Measurements from ENCODE around the gene OR2A5.

DNA sequence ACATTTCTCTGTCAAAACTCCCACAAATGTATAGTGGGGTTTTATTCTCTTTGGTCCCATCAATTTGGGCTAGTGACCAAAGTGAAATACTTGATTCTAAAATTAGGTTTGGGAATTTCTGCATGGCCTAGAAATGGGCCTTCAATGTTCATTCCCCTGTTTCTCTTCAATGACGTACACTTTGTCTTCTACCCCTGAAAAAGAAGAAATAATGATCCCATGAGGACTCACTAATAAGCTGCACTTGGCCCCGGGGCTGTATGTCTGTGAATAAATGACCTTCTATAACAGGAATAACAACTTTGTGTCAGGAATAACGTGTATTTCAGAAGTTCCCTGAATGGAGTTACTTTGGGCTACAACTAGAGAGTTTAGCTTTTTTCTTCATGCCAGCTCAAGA, 28.4 kb upstream of the OR2A5 start:
- TF ChIP-seq CTCF (IDR thresholded peaks at IDR 0.05): no peak
- TF ChIP-seq POLR2A (IDR thresholded peaks at IDR 0.05): no peak
- no peak for TF ChIP-seq POLR2AphosphoS5 (IDR thresholded peaks at IDR 0.05)
- TF ChIP-seq EP300 (IDR thresholded peaks at IDR 0.05): no peak
